Ishikawa (cell line): ENCODE results near the gene GPR15.

Experiments used
- CEBPB ChIP-seq: IDR thresholded peaks from 2 replicates; pipeline ENCODE4 v1.6.1; 2012
- CREB1 ChIP-seq: IDR thresholded peaks from 2 replicates; pipeline ENCODE4 v1.6.1; 2012; ENCODE audit warnings: low read depth
- EGR1 ChIP-seq: IDR thresholded peaks from 2 replicates; pipeline ENCODE4 v1.6.1; 2012
- FOXM1 ChIP-seq: IDR thresholded peaks from 2 replicates; pipeline ENCODE4 v1.6.1; 2012; ENCODE audit warnings: low read depth, borderline replicate concordance
- RAD21 ChIP-seq: IDR thresholded peaks from 2 replicates; pipeline ENCODE4 v1.6.1; 2012; ENCODE audit warnings: low read depth
- REST ChIP-seq: IDR thresholded peaks from 2 replicates; pipeline ENCODE4 v1.6.1; 2012; ENCODE audit warnings: low read depth, mild to moderate bottlenecking
- TEAD4 ChIP-seq: IDR thresholded peaks from 2 replicates; pipeline ENCODE4 v1.6.1; 2012
- YY1 ChIP-seq: IDR thresholded peaks from 2 replicates; pipeline ENCODE4 v1.6.1; 2012; ENCODE audit warnings: low read depth
- ZBTB7A ChIP-seq: IDR thresholded peaks from 2 replicates; pipeline ENCODE4 v1.6.1; 2012; ENCODE audit warnings: low read depth

DNA sequence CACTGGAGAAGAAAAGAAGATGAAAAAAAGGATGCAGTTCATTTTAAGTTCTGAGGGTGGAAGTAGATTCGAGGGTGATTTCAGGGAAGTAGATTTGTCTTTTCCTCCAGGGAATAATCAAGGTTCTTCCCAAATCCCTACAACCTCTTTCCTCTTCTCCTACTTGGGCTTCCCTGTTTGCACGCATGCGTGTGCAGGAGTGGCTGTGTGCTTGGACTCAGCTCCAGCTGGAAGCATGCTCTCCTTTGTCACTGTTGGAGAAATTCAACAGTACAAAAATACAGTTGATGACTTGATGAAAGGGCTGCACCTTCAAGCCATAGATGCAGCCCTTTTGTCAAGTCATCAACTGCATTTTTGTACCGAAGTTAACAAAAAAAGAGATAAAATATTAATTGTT, 30.5 kb upstream of the GPR15 start:
- no peak for TF ChIP-seq TEAD4
- no peak for TF ChIP-seq YY1
- no peak for TF ChIP-seq FOXM1
- TF ChIP-seq EGR1: no peak
- no peak for TF ChIP-seq REST
- TF ChIP-seq ZBTB7A: no peak
- no peak for TF ChIP-seq CEBPB
- no peak for TF ChIP-seq RAD21
- TF ChIP-seq CREB1: no peak
